ENCODE measurements around the gene BSDC1. TPM values are rescaled to one million over a fixed set of nuclear protein-coding genes. Genes with fewer than 3 reads are reported as not detected.
A peak's percentile ranks its signal among the peaks of the same experiment; 100 is the strongest.
"Not testable (repeated sequence)": the region's sequence is repeated elsewhere in the genome, so short reads cannot be mapped to it uniquely, and the experiment has no call there.

The BSDC1 gene
- total RNA-seq, result 10 to 100 TPM; 42.9 to 44.6 TPM

GRCh38 chr1:32394141-32394889 lies at the start of gene BSDC1:
Gene BSDC1 (minus strand): TSS chr1:32394441. CDS start chr1:32394414, 27 bp downstream.
- peak; percentile 99 for DNase-seq
- Mint-ChIP-seq H3K4me3 (peak within 1 kb of the TSS; percentile 97), H3K4me1 (peaks cover 30% of the 10 kb centered on the region), H3K27me3 (peaks cover 5% of the 10 kb centered on the region), H3K27ac (peak within 1 kb of the TSS; percentile 97), H3K36me3 (ENCODE audit: low read depth) (peaks cover 3% of the 10 kb centered on the region), H3K9me3 (no peaks in the 10 kb centered on the region)
- POLR2A ChIA-PET, result interaction anchor here (0.6 kb wide), 1 partner anchor 333 kb away, joined by 3 read pairs; no protein-coding TSS in a partner anchor
- CTCF ChIA-PET, result interaction anchor here (0.6 to 1.8 kb wide), 8 partner anchors 10 to 381 kb away, joined by 3 to 5 read pairs (median 4); partner anchors contain the start of gene KHDRBS1

GRCh38 chr1:32441467-32441866 lies 47.2 kb upstream of the BSDC1 start:
- H3K36me3 Mint-ChIP-seq (ENCODE audit: low read depth); CTCF ChIA-PET; H3K27ac Mint-ChIP-seq; H3K9me3 Mint-ChIP-seq; DNase-seq; H3K4me3 Mint-ChIP-seq; POLR2A ChIA-PET; H3K4me1 Mint-ChIP-seq: not testable (repeated sequence)
- H3K27me3 Mint-ChIP-seq, result peaks cover 38% of the 10 kb centered on the region

GRCh38 chr1:32438777-32439176 lies 44.5 kb upstream of the BSDC1 start:
- POLR2A ChIA-PET; H3K9me3 Mint-ChIP-seq; CTCF ChIA-PET; DNase-seq; H3K4me3 Mint-ChIP-seq; H3K27ac Mint-ChIP-seq; H3K4me1 Mint-ChIP-seq; H3K36me3 Mint-ChIP-seq (ENCODE audit: low read depth): not testable (repeated sequence)
- peaks cover 24% of the 10 kb centered on the region for H3K27me3 Mint-ChIP-seq

GRCh38 chr1:32438136-32438535 lies 43.9 kb upstream of the BSDC1 start:
- ChIA-PET CTCF (no interaction called here), POLR2A (no interaction called here)

GRCh38 chr1:32431736-32432400 lies 37.6 kb upstream of the BSDC1 start:
- no peak overlapping the region for H3K4me3 Mint-ChIP-seq
- ChIA-PET CTCF (interaction anchor here (1.1 kb wide), 1 partner anchor 31 kb away, joined by 3 read pairs; no protein-coding TSS in a partner anchor), POLR2A (no interaction called here)
- no peak for DNase-seq
- H3K9me3 Mint-ChIP-seq, result no peaks in the 10 kb centered on the region
- no peaks in the 10 kb centered on the region for H3K36me3 Mint-ChIP-seq (ENCODE audit: low read depth)
- no peaks in the 10 kb centered on the region for H3K4me1 Mint-ChIP-seq
- no peak overlapping the region for H3K27ac Mint-ChIP-seq
- H3K27me3 Mint-ChIP-seq, result peaks cover 35% of the 10 kb centered on the region

More at GRCh38 chr1:32438136-32438535, 43.9 kb upstream of the BSDC1 start:
- Mint-ChIP-seq H3K27me3 (peaks cover 22% of the 10 kb centered on the region), H3K27ac (no peak overlapping the region), H3K9me3 (peaks cover 2% of the 10 kb centered on the region), H3K4me3 (no peak overlapping the region), H3K36me3 (ENCODE audit: low read depth) (no peaks in the 10 kb centered on the region), H3K4me1 (no peaks in the 10 kb centered on the region)
- no peak for DNase-seq

- H3K4me1 Mint-ChIP-seq, result no peaks in the 10 kb centered on the region
- H3K4me3 Mint-ChIP-seq, result no peak overlapping the region
- H3K9me3 Mint-ChIP-seq, result no peaks in the 10 kb centered on the region
- peaks cover 45% of the 10 kb centered on the region for H3K27me3 Mint-ChIP-seq
- DNase-seq, result no peak
- no peak overlapping the region for H3K27ac Mint-ChIP-seq
- ChIA-PET POLR2A (no interaction called here), CTCF (no interaction called here)
- no peaks in the 10 kb centered on the region for H3K36me3 Mint-ChIP-seq (ENCODE audit: low read depth)
These were observed 33.2 kb upstream of the BSDC1 start for GRCh38 chr1:32427264-32427963.

- peaks cover 41% of the 10 kb centered on the region for H3K27me3 Mint-ChIP-seq
- no peak overlapping the region for H3K27ac Mint-ChIP-seq
These were observed 32.4 kb upstream of the BSDC1 start for GRCh38 chr1:32426489-32427255.

GRCh38 chr1:32421775-32422174 lies 27.5 kb upstream of the BSDC1 start:
- ChIA-PET CTCF (interaction anchor here (0.9 to 2.5 kb wide), 3 partner anchors 11 to 206 kb away, joined by 3 to 12 read pairs (median 8); no protein-coding TSS in a partner anchor), POLR2A (no interaction called here)
- no peaks in the 10 kb centered on the region for H3K9me3 Mint-ChIP-seq
- H3K36me3 Mint-ChIP-seq (ENCODE audit: low read depth), result no peaks in the 10 kb centered on the region
- peaks cover 20% of the 10 kb centered on the region for H3K27me3 Mint-ChIP-seq
- no peaks in the 10 kb centered on the region for H3K4me1 Mint-ChIP-seq
- H3K4me3 Mint-ChIP-seq, result no peak overlapping the region
- H3K27ac Mint-ChIP-seq, result no peak overlapping the region
- no peak for DNase-seq

More at GRCh38 chr1:32426489-32427255, 32.4 kb upstream of the BSDC1 start:
- DNase-seq, result no peak
- ChIA-PET POLR2A (no interaction called here), CTCF (interaction anchor here (1.3 kb wide), 1 partner anchor 14 kb away, joined by 3 read pairs; no protein-coding TSS in a partner anchor)
- H3K4me1 Mint-ChIP-seq, result no peaks in the 10 kb centered on the region
- H3K4me3 Mint-ChIP-seq, result no peak overlapping the region
- no peaks in the 10 kb centered on the region for H3K36me3 Mint-ChIP-seq (ENCODE audit: low read depth)
- no peaks in the 10 kb centered on the region for H3K9me3 Mint-ChIP-seq

GRCh38 chr1:32414186-32414886 lies 20.1 kb upstream of the BSDC1 start:
- Mint-ChIP-seq H3K9me3 (no peaks in the 10 kb centered on the region), H3K27me3 (peaks cover 7% of the 10 kb centered on the region), H3K27ac (no peak overlapping the region), H3K36me3 (ENCODE audit: low read depth) (no peaks in the 10 kb centered on the region), H3K4me3 (no peak overlapping the region), H3K4me1 (peaks cover 3% of the 10 kb centered on the region)
- ChIA-PET CTCF (no interaction called here), POLR2A (no interaction called here)
- DNase-seq, result no peak

- DNase-seq, result peak; percentile 86
- POLR2A ChIA-PET, result no interaction called here
- Mint-ChIP-seq H3K27ac (no peak overlapping the region), H3K4me1 (peaks cover 3% of the 10 kb centered on the region), H3K4me3 (no peak overlapping the region), H3K36me3 (ENCODE audit: low read depth) (no peaks in the 10 kb centered on the region), H3K27me3 (peaks cover 7% of the 10 kb centered on the region), H3K9me3 (no peaks in the 10 kb centered on the region)
- CTCF ChIA-PET, result interaction anchor here (0.8 to 1.2 kb wide), 3 partner anchors 12 to 198 kb away, joined by 3 read pairs; no protein-coding TSS in a partner anchor
These were observed 19.4 kb upstream of the BSDC1 start for GRCh38 chr1:32413507-32414185.

- Mint-ChIP-seq H3K27me3 (peaks cover 4% of the 10 kb centered on the region), H3K27ac (no peak overlapping the region), H3K4me1 (peaks cover 5% of the 10 kb centered on the region), H3K4me3 (no peak overlapping the region), H3K36me3 (ENCODE audit: low read depth) (no peaks in the 10 kb centered on the region), H3K9me3 (no peaks in the 10 kb centered on the region)
- ChIA-PET POLR2A (no interaction called here), CTCF (interaction anchor here (0.7 to 2.1 kb wide), 3 partner anchors 9 to 11 kb away, joined by 3 to 7 read pairs (median 3); no protein-coding TSS in a partner anchor)
- DNase-seq, result no peak
These were observed 17.0 kb upstream of the BSDC1 start for GRCh38 chr1:32411261-32411660.
